A172 (cell line): ENCODE results near the gene PXDN. TPM values are rescaled to one million over a fixed set of nuclear protein-coding genes. Genes with fewer than 3 reads are reported as not detected.
"Not testable (repeated sequence)": the region's sequence is repeated elsewhere in the genome, so short reads cannot be mapped to it uniquely, and the experiment has no call there.

Source experiments
- DNase-seq: peaks from one replicate; pipeline ENCODE4 v3.0.0-alpha.2; 2015; ENCODE audit warnings: low spot score
- total RNA-seq: library from RNA; depleted of rRNA; stranded (reverse); fragments of >200 nt; shearing (Covaris generic); gene quantifications from 2 replicates; pipeline ENCODE4 v1.2.3, GENCODE V29; 2014

PXDN gene
- total RNA-seq, 1 experiment from 2014 or later = 124 TPM

GRCh38 chr2:1740716-1741589, 3.4 kb downstream of the PXDN start:
- no peak for DNase-seq

DNA sequence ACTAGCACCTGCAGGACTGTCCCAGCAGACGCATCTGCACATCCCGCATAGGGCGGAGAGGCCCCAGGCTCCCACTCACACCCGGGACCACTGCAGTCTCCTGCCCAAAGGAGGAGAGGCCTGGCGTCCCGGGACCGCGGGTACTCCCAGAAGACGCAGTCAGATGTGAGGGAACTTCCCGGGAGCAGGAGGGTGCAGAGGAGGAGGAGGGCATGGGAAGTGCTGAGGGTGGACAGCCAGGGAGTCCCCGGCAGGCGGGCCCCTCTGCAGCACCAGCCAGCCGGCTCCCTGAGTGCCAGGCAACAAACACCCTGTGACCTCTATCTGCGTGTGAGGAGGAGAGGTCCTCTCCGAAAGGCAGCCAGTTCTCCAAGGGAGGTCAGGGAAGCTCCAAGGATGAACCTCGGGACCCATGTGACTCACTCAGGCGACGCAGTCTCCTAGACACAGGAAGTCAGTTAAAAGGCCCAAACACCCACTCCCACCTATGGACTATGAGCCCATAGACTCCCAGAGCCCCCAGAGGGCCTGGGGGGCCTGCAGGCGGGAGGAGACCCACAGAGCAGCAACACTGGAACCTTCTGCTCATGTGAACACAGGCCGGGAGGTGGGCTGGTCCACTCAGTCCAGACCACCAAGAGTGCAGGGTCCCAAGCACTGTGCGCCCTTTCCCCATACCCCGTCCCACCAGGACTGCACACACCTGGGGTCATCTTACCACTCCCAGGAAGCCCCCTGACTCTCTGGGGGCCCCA, 4.2 kb downstream of the PXDN start:
- DNase-seq = no peak

GRCh38 chr2:1739322-1739957, 4.9 kb downstream of the PXDN start:
- DNase-seq = no peak

GRCh38 chr2:1738646-1739302, 5.5 kb downstream of the PXDN start:
- no peak for DNase-seq

DNA sequence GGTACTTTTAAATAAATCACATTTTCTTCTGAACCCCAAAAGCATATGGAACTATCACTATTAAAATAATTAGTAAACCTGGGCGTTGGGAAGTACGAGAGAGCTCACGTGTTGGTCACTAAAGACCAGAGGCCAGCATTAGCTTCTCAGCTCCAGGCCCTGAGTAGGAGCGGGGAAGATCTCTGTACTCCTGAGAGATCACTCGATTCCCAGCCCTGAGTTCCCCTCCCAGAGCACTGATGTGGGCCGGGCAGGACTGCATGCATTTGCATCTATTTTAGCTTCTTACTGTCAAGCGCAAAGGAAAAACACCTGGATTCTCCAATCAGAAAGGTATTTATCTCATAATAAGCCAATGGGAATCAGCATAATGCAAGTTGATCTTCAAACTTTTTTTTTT, 6.2 kb downstream of the PXDN start:
- no peak for DNase-seq

GRCh38 chr2:1736997-1737480, 7.3 kb downstream of the PXDN start:
- DNase-seq = peak; percentile 82

DNA sequence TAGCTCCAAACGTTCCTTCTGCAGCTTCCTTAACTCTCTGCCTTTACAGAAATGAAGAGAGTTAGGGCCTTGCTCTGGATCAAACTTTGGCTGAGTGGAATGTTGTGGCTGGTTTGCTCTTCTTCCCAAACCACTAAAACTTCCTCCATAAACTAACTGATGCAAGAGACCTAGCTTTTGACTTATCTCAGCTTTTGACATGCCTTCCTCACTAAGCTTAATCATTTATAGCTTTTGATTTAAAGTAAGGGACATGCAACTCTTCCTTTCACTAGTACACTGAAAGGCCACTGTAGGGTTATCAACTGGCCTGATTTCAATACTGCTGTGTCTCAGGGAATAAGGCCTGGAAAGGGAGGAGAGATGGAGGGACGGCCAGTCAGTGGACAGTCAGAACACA, 8.3 kb downstream of the PXDN start:
- DNase-seq = no peak

GRCh38 chr2:1733298-1733697, 11.0 kb downstream of the PXDN start:
- not testable (repeated sequence) for DNase-seq

DNA sequence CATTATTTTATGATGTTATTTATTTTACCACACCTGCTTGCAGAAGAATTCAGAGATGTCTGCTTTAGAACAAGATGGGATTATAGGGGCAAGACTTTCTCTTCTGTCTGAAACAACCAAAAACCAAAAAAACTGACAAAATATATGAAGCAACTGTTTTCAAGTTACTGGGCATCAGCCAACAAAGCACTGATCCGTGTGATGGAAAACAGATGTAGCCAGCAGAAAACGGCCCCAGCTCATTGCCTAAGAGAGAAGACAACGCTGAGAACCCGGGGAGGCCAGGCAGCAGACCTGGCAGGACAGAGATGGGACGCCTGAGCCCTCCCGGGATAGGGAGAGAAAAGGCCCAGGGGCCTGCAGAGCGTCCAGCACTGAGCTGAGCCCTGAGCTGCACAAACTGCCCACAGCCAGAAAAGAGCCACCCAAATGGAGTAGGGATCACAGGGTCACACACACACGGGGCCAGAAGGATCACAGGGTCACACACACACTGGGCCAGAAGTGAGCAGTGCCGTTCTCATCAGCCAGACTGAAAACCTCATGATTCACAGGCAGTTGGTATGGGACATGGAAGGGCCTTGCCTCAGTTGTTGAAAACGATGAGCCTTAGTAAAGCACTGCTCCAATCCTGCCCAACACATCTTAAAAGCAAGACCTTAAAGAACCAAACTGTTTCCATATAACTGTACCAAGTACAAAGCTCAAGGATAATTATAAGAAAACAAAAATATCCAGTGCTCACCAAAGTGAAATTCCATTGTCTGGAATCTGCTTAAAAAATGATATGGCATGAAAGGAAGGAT, 12.1 kb downstream of the PXDN start:
- no peak for DNase-seq

DNA sequence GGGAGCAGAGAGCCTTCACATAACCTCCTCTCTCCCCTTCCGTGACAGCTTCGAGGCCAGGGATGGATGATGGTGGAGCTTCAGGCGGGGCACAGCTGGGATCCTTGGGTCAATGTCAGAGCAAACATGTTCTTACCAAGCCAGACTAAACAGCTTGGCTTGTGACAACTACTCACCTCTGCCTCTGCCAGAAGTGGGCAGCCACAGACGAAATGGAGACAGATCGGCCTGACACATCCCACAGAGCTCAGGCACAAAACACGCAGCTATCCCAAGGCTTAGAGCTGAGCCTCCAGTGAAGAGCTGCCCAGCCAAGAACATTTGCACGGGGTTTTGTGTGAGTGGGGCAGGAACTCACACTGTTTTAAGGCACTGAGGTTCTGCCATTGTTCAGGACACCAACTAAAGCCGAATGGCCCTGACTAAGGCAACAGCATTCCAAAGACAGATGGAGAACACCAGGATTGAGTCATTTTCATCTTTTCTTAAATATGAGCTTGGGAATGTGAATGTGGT, 12.8 kb downstream of the PXDN start:
- peak; percentile 62 for DNase-seq

DNA sequence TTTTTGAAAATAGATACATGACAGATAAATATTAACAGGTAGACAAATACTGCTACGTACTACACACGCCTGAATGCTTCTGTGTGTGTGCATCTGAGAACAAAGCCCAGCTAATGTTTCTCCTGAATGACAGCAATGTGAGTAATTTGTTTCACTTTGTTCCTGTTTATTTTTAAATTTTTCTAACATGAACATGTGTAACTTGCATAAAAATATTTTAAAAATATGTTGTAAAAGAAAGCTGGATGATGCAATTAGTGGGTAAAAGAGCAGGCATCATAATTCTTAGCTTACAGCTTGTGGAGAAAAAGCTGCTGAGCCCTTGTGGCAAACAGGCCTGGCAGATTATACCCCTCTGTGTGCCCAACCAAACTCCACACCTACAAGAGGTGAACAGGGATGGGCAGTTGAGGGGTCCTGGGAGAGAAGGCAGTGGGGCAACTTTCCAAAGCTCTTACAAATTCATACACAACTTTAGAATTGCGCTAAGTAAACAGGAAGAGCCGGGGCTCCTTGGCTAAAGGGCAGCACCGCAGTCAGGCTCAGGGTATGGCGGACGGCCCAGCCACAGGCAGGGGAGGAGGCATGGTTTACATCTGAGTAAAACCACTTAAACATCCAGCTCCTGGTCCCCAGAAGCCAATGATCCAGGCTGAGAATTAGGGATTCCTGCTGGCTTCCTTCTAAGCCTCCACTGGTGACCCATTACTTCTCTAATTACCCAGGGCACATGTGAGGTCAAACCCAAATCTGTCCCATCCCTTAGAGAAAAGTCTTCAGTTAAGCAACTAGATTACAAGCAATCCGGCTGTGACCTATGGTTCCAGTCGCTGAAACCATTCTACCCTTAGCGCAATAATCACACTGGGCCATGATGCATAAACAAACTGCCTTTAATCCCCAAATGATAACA, 14.0 kb downstream of the PXDN start:
- DNase-seq = peak; percentile 57

DNA sequence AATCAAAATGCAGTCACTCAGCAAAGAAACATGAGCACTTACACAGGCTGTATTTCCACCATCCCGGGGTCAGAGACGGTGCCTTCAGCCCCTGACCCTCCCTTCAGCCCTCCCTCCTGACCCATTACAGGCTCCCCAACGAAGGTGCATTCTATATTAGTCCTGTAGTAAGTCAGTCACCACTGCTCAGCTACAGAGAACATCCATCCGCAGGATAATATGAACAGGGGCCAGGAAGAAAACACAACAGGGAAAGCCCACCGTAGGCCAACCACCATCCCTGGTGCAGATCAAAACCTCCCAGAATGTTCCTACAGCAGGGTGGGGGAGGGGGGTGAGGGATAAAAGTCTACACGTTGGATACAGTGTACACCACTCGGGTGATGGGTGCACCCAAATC, 15.1 kb downstream of the PXDN start:
- no peak for DNase-seq

DNA sequence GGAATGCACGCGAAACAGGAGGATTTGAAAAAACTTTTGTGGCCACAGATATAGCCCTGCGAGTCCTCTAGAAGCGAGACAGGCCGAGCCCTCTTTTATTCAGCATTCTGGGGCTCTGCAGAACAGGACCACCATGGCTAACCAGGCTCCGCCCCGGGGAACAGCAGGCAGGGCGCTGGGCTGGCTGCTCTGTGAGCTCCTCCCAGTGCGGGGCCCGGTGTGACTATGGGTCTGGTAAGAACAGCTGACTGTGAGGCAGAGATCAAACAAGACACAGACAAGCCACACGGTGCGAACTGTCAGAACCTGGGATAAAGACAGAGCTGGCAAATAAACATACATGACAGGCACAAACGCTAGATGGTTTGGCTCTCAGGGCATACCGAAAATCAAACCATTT, 15.5 kb downstream of the PXDN start:
- no peak for DNase-seq

DNA sequence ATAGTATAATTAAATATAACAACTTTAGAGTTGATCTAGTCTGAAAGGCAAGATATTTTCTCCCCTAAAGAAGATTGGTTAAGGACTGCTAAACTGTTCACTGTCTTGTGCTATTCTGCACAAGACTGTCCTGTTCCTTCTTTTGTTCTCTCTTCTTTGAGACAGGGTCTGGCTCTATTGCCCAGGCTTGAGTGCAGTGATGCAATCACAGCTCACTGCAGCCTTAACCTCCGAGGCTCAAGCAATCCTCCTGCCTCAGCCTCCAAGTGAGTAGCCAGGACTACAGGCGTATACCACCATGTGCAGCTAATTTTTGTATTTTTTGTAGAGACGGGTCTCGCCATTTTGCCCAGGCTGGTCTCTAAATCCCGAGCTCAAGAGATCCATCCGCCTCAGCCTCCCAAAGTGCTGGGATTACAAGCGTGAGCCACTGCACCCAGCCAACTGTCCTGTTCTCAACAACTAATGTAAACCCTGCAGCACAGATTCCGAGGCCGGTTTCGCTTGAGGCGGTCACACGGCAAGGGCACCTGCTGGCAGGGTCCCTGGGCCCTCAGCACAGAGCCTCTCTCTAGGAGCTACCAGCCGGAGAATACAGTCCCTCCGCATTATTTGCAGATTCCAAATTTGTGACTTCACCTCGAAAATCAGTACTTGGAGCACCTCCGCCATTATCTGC, 16.4 kb downstream of the PXDN start:
- no peak for DNase-seq

DNA sequence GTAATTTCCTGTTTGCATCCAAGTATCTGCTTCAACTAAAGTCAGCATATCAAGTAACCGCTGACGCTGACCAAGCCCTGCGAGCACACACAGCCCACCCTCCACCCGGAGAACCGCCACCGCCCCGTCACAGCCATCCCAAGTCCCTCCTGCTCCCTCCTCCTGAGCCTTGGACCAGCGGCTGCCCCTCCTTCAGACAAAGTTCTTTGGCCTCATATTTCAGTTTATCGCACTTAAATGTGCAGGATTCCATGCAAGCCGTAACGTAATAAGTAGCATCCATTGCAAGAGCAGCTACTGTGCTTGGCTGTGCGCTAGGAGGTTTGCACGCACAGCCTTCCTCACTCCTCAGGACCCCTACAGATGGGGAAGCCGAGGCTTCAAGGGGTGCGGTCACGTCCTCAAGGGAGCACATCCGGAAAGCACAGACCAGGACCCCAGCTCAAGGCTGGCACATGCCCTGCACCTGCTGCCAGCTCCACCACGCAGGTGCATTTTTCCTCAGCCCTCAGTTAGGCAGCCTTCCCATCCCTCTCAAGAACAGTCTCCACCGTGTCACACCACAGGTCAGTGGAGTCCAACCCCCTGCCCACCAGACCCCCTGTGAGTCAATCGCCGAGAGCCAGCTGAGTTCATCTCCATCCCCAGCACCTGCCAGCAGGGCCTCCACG, 17.1 kb downstream of the PXDN start:
- DNase-seq = no peak

GRCh38 chr2:1726558-1726957, 17.8 kb downstream of the PXDN start:
- DNase-seq = no peak

DNA sequence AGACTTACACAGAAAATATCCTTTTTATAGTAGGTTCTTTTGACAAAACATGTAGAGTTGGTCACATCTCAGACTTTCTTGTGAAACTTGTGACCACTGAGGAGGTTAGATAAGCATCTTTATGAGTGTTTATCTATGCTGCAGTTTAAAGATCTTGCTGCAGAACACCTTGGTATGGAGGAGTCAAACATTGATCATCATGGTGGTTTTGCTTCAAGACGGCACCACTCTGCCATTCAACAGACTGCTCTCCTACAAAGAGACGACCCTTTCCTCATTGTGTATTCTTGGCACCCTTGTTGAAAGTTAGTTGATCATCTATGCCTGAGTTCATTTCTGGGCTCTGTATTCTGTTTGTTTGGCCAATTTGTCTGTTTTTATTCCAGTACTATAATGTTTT, 20.0 kb downstream of the PXDN start:
- not testable (repeated sequence) for DNase-seq

GRCh38 chr2:1723397-1724042, 20.8 kb downstream of the PXDN start:
- DNase-seq = no peak
